ENCODE measurements around the gene MAP4K5.
A peak's percentile ranks its signal among the peaks of the same experiment; 100 is the strongest.

Gene MAP4K5

DNA sequence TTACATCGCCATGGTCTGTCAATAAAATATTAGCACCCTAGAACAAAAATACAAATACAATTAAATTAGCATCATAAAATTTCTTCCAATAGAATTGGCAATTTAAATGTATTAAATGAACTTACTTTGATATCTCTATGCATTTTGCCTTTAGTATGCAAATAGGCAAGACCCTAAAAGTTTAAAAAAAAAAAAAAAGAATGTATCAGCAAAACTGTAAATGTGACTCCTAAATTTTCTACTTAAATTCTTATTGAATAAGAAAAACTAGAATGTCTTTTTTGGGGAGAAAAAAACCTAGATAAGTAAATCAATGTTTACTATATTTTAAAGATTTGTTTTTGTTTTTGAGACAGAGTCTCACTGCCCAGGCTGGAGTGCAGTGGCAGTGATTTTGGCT is 56.2 kb downstream of the MAP4K5 start:
- no peak for DNase-seq (ENCODE audit: low read depth)

DNA sequence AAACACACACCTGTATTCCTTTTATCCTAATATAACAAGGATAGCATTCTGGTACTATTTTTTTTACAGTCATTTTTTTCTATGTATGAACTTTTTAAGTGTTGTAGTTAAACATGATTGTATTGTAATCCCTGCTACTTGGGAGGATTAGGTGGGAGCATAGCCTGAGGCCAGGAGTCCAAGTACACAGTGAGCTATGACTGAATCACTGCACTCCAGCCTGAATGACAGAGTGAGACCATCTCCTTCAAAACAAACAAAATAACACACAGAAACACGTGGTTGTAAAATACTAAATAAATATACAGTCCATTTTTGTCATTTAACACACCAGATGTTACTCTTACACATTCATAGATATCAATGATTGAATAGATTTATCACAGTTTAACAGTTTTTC is 56.9 kb downstream of the MAP4K5 start:
- peak; percentile 69 for DNase-seq (ENCODE audit: low read depth)

DNA sequence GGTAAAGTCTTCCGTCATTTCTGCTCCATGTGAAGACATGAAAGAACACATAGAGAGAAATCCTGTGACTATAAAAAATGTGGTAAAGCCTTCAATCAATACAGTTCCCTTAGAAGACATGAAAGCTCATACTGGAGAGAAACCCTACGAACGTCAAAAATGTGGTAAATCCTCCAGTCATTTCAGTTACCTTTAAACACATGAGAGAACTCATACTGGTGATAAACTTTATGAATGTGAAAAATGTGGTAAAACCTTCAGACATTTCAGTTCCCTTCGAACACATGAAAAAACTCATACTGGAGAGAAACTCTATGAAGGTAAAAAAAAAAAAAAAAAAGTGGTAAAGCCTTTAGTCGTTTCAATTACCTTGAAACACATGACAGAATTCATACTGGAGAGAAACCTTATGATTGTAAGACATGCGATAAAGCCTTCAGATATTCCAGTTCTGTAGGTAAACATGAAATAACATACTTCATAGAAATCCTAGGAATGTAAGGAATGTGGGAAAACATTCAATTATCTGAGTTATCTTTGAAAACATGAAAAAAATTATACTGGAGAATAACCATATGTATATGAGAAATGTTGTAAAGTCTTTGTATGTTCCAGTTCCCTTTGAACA is 60.4 kb downstream of the MAP4K5 start:
- DNase-seq (ENCODE audit: low read depth), result no peak

DNA sequence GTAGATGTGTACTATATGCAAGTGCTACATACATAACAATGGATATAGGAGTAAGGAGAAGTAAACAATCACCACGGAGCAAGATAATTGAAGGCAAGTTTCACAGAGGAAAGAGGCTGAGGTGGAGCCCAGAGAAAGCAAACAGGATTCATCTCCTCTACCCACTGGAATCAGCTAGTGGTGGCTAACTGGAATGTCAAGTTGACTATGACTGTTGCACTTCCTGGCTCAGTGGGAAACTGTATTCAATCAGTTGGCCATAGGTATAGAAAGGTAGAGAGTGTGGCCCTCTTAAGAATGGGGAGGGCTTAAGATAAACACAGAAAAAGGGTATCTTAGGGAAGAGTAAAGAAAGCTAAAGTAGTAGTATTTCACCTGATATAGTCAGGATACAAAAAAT is 62.4 kb downstream of the MAP4K5 start:
- no peak for DNase-seq (ENCODE audit: low read depth)

DNA sequence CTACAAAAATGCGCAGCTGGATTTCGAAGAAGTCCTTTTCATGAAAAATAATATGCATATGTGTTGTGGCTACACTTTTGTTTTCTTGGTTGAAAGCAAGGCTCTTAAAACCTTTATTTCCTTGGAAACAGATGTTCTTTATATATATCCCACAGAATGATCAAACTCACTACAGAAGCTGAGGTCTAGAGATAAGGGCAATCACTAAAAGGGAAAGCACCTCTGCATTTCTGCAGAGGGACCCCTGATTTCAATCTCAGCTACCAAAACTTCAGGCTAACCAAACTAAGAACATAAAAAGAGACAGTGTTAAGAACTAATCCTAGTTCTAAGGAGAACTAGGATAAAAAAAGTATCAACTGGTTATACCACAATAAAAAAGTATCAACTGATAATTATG is 70.3 kb downstream of the MAP4K5 start:
- DNase-seq (ENCODE audit: low read depth), result no peak

DNA sequence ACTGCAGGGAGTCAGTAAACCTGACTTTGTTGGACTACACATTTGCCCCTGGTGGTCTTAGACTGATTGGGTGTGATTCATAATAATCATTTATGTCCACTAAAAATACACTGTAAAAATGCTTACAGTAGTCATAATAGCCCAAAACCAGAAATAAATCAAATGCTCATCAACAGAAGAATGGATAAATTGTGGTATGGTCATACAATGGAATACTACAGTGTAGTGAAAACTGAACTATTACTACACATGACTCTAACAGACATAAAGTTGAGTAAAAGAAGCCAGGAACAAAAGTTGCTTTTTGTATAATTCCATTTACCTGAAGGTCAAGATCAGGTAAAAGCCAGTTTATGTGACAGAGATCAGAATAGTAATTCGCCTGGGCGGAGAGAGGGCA is 78.5 kb downstream of the MAP4K5 start:
- DNase-seq (ENCODE audit: low read depth), result no peak

DNA sequence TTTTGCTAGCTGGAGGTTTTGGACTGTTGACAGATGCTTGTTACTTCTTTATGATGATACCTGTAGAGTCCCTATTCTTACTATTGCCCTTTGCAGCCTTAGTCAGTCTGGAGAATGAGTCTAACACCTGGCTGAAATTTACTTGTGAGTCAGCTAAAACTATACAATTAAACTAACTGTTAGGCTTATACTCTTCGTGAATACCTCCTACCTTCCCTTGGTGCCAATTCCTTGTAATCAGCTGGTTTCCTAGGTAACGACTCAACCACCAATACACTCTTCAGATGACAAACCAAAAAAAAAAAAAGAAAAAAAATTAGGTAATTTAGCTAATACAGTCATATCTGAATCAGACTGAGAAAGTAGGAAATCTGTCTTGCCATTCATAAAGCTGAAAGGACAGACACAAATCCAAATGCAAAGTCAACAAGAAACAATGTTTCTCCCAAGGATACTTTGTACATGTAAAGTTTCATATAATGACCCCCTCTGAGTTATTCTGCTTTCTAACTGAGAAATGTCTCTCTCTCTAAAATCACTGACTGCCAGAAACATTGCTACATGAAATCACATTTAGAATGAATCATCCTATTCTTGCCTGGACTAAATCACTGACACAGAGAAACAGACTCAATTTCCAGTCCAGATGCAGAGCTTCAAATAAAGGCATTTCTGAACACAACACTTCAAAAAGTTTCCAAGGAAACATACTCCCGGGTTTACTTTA is 79.2 kb downstream of the MAP4K5 start:
- DNase-seq (ENCODE audit: low read depth), result peak; percentile 86

DNA sequence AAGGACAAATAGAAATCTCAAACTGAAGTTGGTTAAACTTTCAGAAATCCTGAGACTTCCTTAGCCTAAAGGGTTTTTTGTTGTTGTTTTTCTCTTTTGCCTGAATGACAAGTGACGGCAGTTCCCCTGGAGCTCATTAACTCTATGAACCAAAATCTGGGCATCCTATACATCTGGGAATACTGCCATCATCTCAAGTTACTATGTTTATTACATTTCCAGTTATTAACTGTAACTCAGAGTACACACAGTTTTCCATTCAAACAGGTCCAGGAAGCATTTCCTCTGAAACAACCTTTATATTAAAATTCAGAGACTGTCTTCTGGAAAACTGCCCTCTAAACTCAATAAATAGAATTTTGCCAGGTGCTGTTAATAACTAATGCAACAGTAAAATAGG is 80.1 kb downstream of the MAP4K5 start:
- peak; percentile 34 for DNase-seq (ENCODE audit: low read depth)

DNA sequence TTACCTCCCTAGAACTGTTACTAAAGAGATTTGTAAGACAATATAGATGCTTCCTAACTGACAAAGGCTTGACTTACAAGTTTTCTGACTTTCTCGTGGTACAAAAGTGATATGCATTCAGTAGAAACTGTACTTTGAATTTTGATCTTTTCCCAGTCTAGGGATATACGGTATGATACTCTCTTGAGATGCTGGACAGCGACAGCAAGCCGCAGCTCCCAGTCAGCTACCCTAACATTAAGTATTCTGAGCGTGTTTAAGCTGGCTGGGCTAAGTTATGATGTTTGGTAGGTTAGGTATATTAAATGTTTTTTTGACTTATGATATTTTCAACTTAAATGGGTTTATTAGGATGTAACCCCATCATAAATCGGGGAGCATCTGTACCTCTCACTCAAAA is 80.5 kb downstream of the MAP4K5 start:
- peak; percentile 7 for DNase-seq (ENCODE audit: low read depth)

DNA sequence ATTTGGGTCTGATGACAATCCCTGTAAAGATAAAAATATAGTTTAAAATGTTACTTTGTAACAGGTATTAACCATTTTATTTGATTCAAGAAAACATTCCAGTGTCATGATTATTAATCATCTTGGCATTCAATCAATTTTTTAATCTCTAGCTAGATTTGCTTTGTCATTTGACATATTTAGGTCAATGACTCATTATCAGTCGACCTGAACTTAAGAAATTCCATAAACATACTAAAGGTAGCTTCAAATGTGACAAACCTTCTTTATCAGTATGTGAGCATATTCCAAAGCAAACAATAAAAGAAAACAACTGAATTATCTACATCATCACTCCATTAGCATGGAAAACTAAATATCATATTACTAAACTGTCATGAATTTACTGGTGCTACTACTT is 84.9 kb downstream of the MAP4K5 start:
- peak; percentile 42 for DNase-seq (ENCODE audit: low read depth)

DNA sequence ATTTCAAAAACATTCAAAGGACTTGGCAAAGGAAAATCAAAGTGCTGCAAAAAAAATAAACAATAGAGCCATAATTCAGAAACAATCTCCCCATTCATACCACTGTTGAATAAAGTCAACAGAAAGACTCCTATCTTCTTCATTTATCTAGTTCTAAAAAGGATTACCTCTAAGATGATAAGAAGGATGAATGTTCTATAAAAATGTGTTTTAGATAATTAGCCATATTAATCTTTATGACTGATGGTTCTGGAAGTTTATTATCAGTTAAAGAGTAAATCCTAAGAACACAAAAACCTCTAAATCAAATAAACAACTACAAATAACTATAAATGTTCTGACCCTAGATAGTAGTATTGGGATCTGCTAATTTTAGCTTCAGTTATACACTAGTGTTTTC is 97.8 kb downstream of the MAP4K5 start:
- DNase-seq (ENCODE audit: low read depth), result no peak

DNA sequence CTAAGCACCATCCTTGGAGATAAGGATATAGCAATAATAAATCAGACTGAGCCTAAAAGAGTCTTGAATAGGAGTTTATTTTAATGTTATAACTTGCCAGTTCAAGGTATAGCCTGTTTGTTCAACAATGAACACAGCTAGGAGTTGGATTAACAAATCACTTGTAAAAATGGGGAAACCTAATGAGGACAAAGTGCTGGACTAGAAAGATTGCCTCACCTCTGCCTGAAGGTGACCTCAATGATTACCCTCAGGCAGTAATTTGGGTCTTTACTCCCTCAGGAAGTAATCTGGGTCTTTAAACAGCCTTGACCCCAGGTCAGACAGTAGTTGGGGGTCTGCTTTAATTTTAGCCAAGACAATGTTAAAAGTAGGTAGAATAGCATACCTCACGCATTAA is 100.2 kb downstream of the MAP4K5 start:
- DNase-seq (ENCODE audit: low read depth), result no peak

DNA sequence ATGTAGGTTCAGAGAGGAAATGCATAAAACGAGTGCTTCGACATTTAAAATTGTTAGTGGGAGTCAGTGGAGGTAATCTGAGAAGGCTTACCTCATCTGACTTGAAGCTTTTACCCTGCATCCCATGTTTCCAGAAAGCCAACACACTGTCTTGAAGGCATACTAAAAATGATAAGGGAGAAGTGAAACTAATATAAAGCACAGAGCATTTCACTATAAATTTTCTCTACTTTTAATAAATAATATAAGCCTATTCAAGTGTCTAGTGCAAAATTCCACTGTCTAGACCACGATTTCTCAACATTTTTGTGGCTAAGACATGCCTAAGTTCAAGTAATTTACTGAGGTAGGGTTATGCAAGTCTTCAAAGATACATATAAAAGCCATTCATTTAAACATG is 106.6 kb downstream of the MAP4K5 start:
- peak; percentile 93 for DNase-seq (ENCODE audit: low read depth)

DNA sequence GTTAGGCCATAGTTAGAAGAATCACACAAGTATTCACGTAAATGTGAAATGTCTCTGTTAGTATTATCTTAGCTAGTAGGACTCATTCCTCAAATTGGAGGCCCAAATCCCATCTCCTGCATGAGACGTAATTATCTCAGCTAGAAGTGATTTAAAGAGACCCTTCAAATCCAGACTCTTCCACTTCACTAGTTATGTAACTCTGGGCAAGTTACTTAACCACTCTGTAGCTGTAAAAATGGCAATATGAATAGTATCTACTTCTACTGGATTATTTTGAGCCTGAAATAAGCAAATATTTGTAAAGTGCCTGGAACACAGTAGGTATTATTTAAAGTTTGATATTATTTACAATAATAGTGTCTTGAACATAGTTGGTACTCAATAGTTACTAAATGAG is 107.3 kb downstream of the MAP4K5 start:
- no peak for DNase-seq (ENCODE audit: low read depth)

DNA sequence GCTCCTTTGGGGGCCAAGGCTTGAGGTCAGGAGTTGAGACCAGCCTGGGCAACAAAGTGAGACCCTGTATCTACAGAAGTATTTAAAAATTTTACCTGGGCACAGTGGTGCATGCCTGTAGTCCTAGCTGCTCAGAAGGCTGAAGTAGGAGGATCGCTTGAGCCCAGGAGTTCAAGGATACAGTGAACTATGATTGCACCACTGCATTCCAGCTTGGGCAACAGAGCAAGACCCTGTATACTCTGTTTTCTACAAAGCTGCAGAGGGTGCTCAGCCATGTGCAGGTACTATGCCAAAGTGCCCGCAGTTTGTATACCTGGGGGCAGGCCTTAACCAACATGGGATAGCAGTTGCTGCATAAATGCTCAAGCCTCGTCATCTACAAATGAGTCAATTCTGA is 108.8 kb downstream of the MAP4K5 start:
- DNase-seq (ENCODE audit: low read depth), result no peak

DNA sequence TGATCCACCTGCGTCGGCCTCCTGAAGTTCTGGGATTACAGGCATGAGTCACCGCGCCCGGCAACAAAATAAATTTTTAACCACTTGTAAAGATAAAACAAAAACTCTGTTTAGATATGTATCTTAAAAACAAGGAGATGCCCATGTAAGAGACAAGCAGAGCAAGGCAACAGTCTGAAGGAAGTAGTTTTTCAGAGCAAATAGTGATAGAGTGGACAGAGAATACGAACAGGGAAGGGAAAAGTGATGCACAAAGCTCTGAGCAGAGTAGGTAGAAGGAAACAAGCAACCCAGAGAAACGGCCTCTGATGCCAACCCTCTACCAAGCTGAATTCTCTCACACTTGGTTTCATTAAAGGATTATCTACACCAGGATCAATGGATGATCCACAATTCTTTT is 110.9 kb downstream of the MAP4K5 start:
- DNase-seq (ENCODE audit: low read depth), result no peak

DNA sequence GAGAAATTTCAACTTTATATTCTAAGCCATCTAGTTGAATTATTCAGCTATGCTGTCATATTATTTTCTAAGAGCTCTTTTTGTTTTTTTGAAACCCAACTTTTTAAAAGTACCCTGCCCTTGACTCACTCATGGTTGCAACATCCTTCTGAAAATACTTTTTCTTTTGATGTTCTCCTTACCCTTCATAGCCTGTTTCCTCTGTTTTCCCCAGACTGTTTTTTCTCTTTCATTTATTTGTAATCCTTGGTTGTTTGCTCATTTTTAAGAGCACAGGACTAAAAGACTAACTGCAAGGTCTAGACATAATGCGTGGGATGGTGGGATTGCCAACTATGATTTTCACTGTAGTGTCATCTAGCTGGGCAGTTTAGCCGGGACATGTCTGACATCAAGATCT is 114.5 kb downstream of the MAP4K5 start:
- peak; percentile 76 for DNase-seq (ENCODE audit: low read depth)

DNA sequence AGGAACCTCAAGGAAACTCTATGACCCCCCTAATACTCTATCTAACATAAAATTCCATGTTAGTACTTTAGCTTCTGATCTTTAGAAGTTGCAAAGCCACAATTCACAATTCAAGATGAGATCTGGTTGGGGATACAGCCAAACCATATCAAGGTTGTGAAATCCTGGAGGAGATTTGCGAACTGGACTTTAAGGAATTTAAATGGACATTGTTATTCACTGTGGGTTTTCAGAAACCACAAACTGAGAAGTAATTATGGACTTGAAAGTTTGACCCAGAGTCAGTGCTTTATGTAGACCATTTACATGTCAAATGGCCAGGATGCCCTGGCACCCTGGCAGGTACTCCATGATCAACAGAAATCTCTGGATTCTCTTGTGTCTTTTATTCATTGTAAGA is 121.4 kb downstream of the MAP4K5 start:
- DNase-seq (ENCODE audit: low read depth), result peak; percentile 93

DNA sequence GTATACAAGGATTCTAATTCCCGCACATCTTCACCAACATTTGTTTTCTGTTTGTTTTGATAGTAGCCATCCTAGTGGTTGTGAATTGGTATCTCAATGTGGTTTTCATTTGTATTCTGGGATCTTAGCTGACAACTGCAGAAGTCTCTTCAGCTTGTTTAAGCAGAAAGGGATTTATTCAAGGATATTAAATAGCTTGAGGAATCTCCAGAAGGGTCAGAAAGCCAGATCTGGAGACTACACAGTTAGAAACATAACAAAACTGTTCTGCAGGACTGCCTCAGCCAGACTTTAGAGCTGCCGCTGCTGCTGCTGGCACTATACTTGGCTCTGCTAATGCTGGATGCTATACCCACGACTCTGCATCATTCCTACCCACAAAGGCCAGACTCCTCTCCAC is 122.3 kb downstream of the MAP4K5 start:
- DNase-seq (ENCODE audit: low read depth), result no peak

DNA sequence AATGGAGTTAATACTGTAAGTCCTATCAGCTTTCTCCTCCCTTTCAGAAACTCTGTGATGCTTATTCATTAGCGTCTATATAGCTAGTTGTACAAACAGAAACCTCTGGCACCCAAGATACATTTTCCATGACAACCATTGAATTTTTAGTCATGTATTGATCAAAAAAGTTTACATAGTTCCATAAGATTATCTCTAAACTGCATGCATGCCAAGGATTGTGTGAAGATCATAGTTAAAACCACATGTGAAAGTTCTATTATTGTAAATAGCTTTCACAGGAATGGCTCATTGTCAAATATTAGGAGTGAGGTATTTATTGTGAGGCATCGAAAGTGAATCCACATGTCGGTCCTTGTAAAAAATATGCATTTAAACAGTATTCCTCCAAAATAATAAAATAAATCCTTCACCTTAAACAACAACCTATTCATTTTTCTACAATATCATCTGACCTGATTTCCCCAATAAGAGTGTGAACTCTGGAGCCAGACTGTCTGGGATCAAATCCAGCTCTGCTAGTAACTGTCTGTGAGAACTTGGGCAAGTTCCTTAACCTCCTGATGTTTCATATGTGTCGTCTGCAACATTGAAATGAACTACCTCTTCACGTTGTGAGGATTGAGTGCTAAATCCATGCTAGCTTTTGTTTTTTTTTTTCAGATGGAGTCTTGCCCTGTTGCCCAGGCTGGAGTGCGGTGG is 125.1 kb downstream of the MAP4K5 start:
- peak; percentile 68 for DNase-seq (ENCODE audit: low read depth)

DNA sequence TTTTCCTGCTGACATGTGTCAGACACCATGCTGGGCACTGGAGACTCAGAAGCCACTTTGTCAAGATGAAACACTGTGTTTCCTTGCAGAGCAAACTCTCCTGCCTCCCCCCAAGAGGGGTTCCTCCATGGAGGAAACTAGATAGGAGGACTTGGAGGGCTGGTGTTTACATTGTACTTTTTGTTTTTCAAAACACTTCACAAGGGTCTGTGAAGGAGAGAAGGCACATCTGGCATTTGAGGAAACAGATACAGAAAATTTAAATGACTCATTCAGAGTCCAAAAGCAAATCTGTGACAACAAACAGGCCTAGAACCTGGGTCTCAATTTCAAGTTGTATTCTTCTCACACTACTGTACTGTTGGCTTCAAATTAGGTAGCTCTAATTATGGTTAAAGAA is 128.9 kb downstream of the MAP4K5 start:
- DNase-seq (ENCODE audit: low read depth), result peak; percentile 30

DNA sequence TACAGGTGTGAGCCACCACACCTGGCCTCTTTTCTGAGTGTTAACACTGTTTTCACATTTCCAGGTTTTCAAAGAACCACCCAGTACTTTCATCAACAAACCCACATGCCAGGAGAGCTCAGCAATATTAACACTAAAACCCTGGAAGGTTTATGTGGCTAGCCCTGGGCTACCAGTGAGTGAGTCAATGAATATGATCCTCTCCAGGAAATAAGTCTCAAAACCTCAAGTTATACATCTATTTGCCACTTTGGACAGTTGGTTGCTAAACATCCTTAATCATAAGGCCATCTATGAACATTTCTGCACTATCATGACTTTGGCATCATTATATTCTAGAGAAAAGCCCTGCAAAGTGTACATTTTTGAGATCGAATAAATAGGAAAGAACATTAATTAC is 129.4 kb downstream of the MAP4K5 start:
- peak; percentile 26 for DNase-seq (ENCODE audit: low read depth)

DNA sequence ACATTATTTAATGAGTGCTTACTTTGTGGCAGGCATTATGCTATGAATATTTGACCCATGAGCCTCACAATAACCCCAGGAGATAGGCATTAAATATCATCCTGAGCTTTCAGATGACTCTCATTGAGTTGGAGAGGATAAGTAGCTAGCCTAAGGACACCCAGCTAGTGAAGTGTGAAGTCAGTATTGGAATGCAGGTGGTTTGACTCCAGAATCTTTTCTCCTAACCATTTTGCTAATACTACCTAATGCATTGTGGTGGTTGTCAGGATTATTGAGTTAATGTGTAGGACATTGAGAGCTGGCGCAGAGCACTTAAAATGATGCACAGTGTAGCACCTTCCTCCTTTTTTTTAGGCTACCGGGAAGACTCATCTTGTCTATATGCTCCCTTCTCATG is 131.9 kb downstream of the MAP4K5 start:
- no peak for DNase-seq (ENCODE audit: low read depth)

Measured in iris pigment epithelial cell (primary cell).